ENCODE results near the gene WDFY4. TPM values are rescaled to one million over a fixed set of nuclear protein-coding genes. Genes with fewer than 3 reads are reported as not detected.

Gene WDFY4
- total RNA-seq, 1 donor from 2014 or later: not detected

DNA sequence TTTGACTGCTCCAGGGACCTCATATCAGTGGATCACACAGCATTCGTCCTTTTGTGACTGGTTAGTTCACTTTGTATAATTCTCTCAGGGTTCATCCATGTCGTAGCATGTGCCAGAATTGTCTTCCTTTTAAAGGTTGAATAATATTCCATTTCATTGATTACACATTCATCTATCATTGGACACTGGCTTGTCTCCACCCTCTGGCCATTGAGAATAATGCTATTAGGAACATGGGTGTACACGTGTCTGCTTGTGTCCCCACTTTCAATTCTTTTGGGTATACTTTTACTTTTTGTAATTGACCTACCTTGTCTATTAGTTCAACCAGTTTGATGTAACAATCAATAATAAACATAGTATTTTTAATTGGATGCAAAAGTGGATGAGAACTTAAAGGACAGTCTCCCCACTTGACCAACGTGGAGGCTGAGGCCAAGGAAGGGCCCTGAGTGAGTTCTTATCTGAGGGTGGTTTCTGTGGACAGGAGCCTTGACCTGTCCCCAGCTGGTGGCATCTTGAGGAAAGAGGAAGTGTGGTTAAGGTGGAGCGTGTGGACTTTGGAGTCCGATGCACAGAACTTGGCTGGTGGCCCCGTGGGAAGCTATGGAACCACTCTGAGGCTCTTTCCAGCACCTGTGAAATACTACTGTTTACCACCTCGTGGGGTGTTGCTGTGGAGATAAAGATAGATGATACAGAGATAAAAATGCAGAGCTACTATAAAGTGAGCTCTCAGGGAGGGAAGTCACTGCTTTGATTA, 16.6 kb downstream of the WDFY4 start:
- H3K9me3 Mint-ChIP-seq (ENCODE audit: unreplicated experiment): no peaks in the 10 kb centered on the region
- TF ChIP-seq, protein P1, sequence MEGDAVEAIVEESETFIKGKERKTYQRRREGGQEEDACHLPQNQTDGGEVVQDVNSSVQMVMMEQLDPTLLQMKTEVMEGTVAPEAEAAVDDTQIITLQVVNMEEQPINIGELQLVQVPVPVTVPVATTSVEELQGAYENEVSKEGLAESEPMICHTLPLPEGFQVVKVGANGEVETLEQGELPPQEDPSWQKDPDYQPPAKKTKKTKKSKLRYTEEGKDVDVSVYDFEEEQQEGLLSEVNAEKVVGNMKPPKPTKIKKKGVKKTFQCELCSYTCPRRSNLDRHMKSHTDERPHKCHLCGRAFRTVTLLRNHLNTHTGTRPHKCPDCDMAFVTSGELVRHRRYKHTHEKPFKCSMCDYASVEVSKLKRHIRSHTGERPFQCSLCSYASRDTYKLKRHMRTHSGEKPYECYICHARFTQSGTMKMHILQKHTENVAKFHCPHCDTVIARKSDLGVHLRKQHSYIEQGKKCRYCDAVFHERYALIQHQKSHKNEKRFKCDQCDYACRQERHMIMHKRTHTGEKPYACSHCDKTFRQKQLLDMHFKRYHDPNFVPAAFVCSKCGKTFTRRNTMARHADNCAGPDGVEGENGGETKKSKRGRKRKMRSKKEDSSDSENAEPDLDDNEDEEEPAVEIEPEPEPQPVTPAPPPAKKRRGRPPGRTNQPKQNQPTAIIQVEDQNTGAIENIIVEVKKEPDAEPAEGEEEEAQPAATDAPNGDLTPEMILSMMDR (IDR thresholded peaks at IDR 0.05): no peak
- no peaks in the 10 kb centered on the region for H3K4me1 Mint-ChIP-seq (ENCODE audit: unreplicated experiment)
- no peak overlapping the region for H3K4me3 Mint-ChIP-seq (ENCODE audit: unreplicated experiment)
- H3K27me3 Mint-ChIP-seq (ENCODE audit: unreplicated experiment): peaks cover 20% of the 10 kb centered on the region
- no peaks in the 10 kb centered on the region for H3K36me3 Mint-ChIP-seq (ENCODE audit: unreplicated experiment)
- DNase-seq (ENCODE audit: extremely low spot score, unreplicated experiment): peak; percentile 53
- no peak overlapping the region for H3K27ac Mint-ChIP-seq (ENCODE audit: unreplicated experiment)

DNA sequence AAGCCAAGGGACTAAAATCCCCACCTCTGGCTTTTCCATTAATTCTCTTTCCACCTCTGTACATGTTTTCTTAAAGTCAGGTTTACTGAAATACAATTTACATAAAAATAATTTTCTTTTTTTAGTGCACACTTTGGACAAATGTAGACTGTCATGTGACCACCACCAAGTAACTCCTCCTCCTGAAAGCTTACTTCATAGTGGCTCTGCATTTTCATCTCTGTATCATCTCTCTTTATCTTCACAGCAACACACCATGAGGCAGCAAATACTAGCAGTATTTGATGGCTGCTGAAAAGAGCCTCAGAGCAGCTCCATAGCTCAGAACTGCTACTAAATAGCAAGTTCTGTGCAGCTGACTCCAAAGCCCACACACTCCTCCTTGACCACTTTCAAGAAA, 17.3 kb downstream of the WDFY4 start:
- Mint-ChIP-seq H3K36me3 (ENCODE audit: unreplicated experiment) (no peaks in the 10 kb centered on the region), H3K4me3 (ENCODE audit: unreplicated experiment) (no peak overlapping the region), H3K27me3 (ENCODE audit: unreplicated experiment) (peaks cover 24% of the 10 kb centered on the region), H3K27ac (ENCODE audit: unreplicated experiment) (no peak overlapping the region), H3K4me1 (ENCODE audit: unreplicated experiment) (no peaks in the 10 kb centered on the region), H3K9me3 (ENCODE audit: unreplicated experiment) (no peaks in the 10 kb centered on the region)
- no peak for DNase-seq (ENCODE audit: extremely low spot score, unreplicated experiment)
- TF ChIP-seq, protein P1 (IDR thresholded peaks at IDR 0.05): no peak

DNA sequence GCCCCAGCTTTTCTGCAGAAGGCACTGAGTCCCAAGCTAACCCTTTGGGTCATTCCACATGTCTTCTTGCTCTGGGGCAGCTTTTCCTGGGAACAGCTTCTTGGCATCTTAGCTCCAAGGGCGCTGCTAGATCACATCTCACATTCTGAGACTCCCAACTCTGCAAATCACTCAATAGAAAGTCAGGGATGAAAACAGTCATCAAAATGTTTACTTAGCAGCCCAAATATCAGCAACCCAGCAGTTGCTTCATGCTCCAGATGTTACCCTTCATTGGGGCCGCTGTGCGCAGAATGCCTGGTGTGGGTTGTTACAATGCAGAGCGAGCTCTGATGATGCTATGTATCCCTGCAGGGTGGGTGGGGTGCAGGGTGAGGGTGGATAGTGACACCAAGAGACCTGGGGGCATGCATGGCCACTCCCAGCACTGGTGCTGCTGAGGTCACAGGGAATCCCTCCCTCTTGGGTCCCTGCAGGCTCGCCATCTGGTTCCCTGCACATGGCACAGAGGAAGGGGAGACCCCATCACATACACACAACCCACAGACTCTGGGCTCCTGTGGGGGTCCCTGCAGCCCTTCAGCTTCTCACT, 19.0 kb downstream of the WDFY4 start:
- Mint-ChIP-seq H3K4me1 (ENCODE audit: unreplicated experiment) (no peaks in the 10 kb centered on the region), H3K27me3 (ENCODE audit: unreplicated experiment) (peaks cover 32% of the 10 kb centered on the region), H3K9me3 (ENCODE audit: unreplicated experiment) (no peaks in the 10 kb centered on the region), H3K36me3 (ENCODE audit: unreplicated experiment) (no peaks in the 10 kb centered on the region), H3K4me3 (ENCODE audit: unreplicated experiment) (no peak overlapping the region), H3K27ac (ENCODE audit: unreplicated experiment) (no peak overlapping the region)
- TF ChIP-seq, protein P1 (IDR thresholded peaks at IDR 0.05): no peak
- DNase-seq (ENCODE audit: extremely low spot score, unreplicated experiment): no peak

DNA sequence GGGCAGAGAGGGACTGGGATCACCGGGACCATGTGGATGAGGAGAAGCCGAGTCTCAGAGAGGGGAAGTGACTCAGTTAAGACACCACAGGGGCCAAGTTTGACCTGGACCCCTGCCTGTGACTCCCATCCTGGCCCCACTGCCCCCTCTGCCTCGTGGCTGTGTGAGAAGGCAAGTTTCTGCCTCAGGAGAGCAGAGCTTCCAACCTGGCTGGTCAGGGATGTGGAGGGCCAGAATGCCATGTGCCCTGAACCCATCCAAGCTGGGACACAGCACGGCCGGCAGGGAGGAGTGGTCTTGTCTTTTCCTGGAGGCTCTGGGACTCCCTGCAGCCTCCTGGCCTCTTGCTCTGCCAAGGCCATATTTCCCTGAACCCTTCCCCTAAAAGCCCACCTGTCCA, 19.5 kb downstream of the WDFY4 start:
- H3K9me3 Mint-ChIP-seq (ENCODE audit: unreplicated experiment): no peaks in the 10 kb centered on the region
- H3K27me3 Mint-ChIP-seq (ENCODE audit: unreplicated experiment): peaks cover 32% of the 10 kb centered on the region
- no peak for DNase-seq (ENCODE audit: extremely low spot score, unreplicated experiment)
- no peak overlapping the region for H3K4me3 Mint-ChIP-seq (ENCODE audit: unreplicated experiment)
- TF ChIP-seq, protein P1 (IDR thresholded peaks at IDR 0.05): no peak
- H3K27ac Mint-ChIP-seq (ENCODE audit: unreplicated experiment): no peak overlapping the region
- no peaks in the 10 kb centered on the region for H3K36me3 Mint-ChIP-seq (ENCODE audit: unreplicated experiment)
- no peaks in the 10 kb centered on the region for H3K4me1 Mint-ChIP-seq (ENCODE audit: unreplicated experiment)

DNA sequence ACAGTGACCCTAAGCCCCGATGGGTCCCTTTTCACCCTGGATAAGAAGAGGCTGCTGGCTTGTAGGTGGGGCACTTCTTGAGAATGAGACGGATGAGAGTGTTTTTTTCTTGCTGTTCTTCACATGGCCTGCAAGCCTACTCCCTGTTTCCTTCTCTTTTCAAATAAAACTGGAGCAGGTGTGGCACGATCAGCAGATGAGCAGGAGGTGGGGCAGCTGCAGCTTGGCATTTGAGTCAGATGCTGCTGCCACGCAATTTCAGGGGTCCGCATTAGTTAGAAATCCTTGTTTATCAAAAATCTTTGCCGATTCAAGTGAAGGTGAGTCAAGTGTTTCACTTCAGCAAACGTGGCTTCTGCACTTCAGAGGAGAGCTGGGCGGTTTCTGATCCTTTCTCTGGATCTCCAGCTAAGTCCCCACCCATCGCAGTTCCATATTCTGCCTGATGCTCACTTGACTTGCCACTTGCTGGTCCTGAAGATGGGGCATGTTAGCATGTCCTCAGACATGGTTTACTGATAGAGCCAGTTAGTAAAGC, 20.8 kb downstream of the WDFY4 start:
- Mint-ChIP-seq H3K4me3 (ENCODE audit: unreplicated experiment) (no peak overlapping the region), H3K27ac (ENCODE audit: unreplicated experiment) (no peak overlapping the region), H3K9me3 (ENCODE audit: unreplicated experiment) (no peaks in the 10 kb centered on the region), H3K27me3 (ENCODE audit: unreplicated experiment) (peaks cover 32% of the 10 kb centered on the region), H3K4me1 (ENCODE audit: unreplicated experiment) (no peaks in the 10 kb centered on the region), H3K36me3 (ENCODE audit: unreplicated experiment) (no peaks in the 10 kb centered on the region)
- no peak for DNase-seq (ENCODE audit: extremely low spot score, unreplicated experiment)
- TF ChIP-seq, protein P1 (IDR thresholded peaks at IDR 0.05): no peak
